NCI-H128 (cell line): Measurements from ENCODE around the gene CHCT1.

Experiments used
- DNase-seq: peaks from one replicate; lab custom pipeline; 2025; ENCODE audit not compliant: unreplicated experiment; lab: John Stamatoyannopoulos, UW

The CHCT1 gene

GRCh38 chr17:60439501-60439900 is 17.2 kb downstream of the CHCT1 start:
- no peak for DNase-seq

GRCh38 chr17:60442271-60443173 is 20.2 kb downstream of the CHCT1 start:
- no peak for DNase-seq

GRCh38 chr17:60443713-60444112 is 21.4 kb downstream of the CHCT1 start:
- no peak for DNase-seq

- no peak for DNase-seq
Observed at GRCh38 chr17:60445144-60445543, 22.9 kb downstream of the CHCT1 start.

GRCh38 chr17:60447375-60447774 is 25.1 kb downstream of the CHCT1 start:
- DNase-seq = no peak

- DNase-seq = no peak
Observed at GRCh38 chr17:60451071-60451470, 28.8 kb downstream of the CHCT1 start.

- no peak for DNase-seq
Observed at GRCh38 chr17:60451965-60452364, 29.7 kb downstream of the CHCT1 start.

- no peak for DNase-seq
Observed at GRCh38 chr17:60455378-60455777, 33.1 kb downstream of the CHCT1 start.

- DNase-seq = no peak
Observed at GRCh38 chr17:60457148-60457547, 34.9 kb downstream of the CHCT1 start.

- DNase-seq = no peak
Observed at GRCh38 chr17:60461584-60461983, 39.3 kb downstream of the CHCT1 start.

- no peak for DNase-seq
Observed at GRCh38 chr17:60463157-60463835, 41.0 kb downstream of the CHCT1 start.

- no peak for DNase-seq
Observed at GRCh38 chr17:60464343-60464742, 42.1 kb downstream of the CHCT1 start.

GRCh38 chr17:60468371-60468770 is 46.1 kb downstream of the CHCT1 start:
- no peak for DNase-seq

GRCh38 chr17:60471451-60471850 is 49.2 kb downstream of the CHCT1 start:
- DNase-seq = no peak

GRCh38 chr17:60472449-60472848 is 50.2 kb downstream of the CHCT1 start:
- DNase-seq = no peak

- DNase-seq = no peak
Observed at GRCh38 chr17:60473788-60474187, 51.5 kb downstream of the CHCT1 start.
